Naive thymus-derived CD8-positive, alpha-beta T cell (primary cell): ENCODE results near the gene CCDC59. TPM values are rescaled to one million over a fixed set of nuclear protein-coding genes. Genes with fewer than 3 reads are reported as not detected.
"Not testable (repeated sequence)": the region's sequence is repeated elsewhere in the genome, so short reads cannot be mapped to it uniquely, and the experiment has no call there.

Experiments used
- ATAC-seq, 2 donors: fragments of 150-1000 bp; cut with Tn5 transposase in 1 of 2; sonication (Bioruptor Pico), chemical (Tn5 transposase) in 1 of 2; 1 replicate in 1 of 2; 2 replicates in 1 of 2; pipeline ENCODE4 v1.10.0; 2021; ENCODE audit warnings: mild to moderate bottlenecking in 2 of 2, moderate library complexity in 2 of 2
- POLR2A ChIA-PET: fragments of 350-600 bp; sonication (Branson Sonifier 250); formaldehyde crosslinking; loops from one replicate; lab custom pipeline; 2021; ENCODE audit warnings: antibody characterized with exemption; lab: Charles Lee
- DNase-seq, 10 donors: peaks; one replicate each; pipeline versions ENCODE4 v3.0.0 to v3.0.0-alpha.2; 2020 to 2022
- H3K27ac Mint-ChIP-seq, 10 donors: one replicate each; pipeline ENCODE4 v1.8.0; 2020 to 2022; ENCODE audit warnings: mild to moderate bottlenecking in 10 of 10, mixed read lengths in 10 of 10, moderate library complexity in 4 of 10, inconsistent platforms in 1 of 10
- H3K27me3 Mint-ChIP-seq, 5 donors: one replicate each; pipeline ENCODE4 v1.8.0; 2021 to 2022; ENCODE audit warnings: mixed read lengths in 5 of 5
- H3K36me3 Mint-ChIP-seq, 3 donors: one replicate each; pipeline ENCODE4 v1.8.0; 2020 to 2022; ENCODE audit warnings: mixed read lengths in 3 of 3, mild to moderate bottlenecking in 2 of 3, inconsistent platforms in 1 of 3
- H3K4me1 Mint-ChIP-seq, 4 donors: one replicate each; pipeline ENCODE4 v1.8.0; 2021 to 2022; ENCODE audit warnings: mixed read lengths in 4 of 4
- H3K4me3 Mint-ChIP-seq, 10 donors: one replicate each; pipeline ENCODE4 v1.8.0; 2020 to 2022; ENCODE audit warnings: mild to moderate bottlenecking in 10 of 10, mixed read lengths in 10 of 10, moderate library complexity in 6 of 10, inconsistent platforms in 1 of 10
- H3K9me3 Mint-ChIP-seq, 9 donors: one replicate each; pipeline ENCODE4 v1.8.0; 2020 to 2022; ENCODE audit warnings: mixed read lengths in 9 of 9, mild to moderate bottlenecking in 3 of 9, inconsistent platforms in 1 of 9, moderate library complexity in 1 of 9
- polyA plus RNA-seq, 3 donors: library from polyadenylated mRNA; unstranded; fragments of 300-500 nt; fragmentation: Illumina TruSeq; gene quantifications; one replicate each; pipeline ENCODE4 v1.2.3, GENCODE V29; 2021
- total RNA-seq, 8 experiments: library from RNA in 2 of 8; stranded (reverse) in 2 of 8; gene quantifications; one replicate each; pipeline ENCODE4 v1.2.3 and lab custom pipeline; 2021 to 2026

Gene CCDC59
- total RNA-seq: 10 to 100 TPM; 83.5 to 84.8 TPM
- 100 to 1,000 TPM in 1 of 3 donors, 10 to 100 TPM in 2; 71.6 to 101 (median 97.0) TPM for polyA plus RNA-seq
- 74.5 to 172 (median 108) reads per million in 6 experiments for total RNA-seq (lab: John Stamatoyannopoulos, UW)

DNA sequence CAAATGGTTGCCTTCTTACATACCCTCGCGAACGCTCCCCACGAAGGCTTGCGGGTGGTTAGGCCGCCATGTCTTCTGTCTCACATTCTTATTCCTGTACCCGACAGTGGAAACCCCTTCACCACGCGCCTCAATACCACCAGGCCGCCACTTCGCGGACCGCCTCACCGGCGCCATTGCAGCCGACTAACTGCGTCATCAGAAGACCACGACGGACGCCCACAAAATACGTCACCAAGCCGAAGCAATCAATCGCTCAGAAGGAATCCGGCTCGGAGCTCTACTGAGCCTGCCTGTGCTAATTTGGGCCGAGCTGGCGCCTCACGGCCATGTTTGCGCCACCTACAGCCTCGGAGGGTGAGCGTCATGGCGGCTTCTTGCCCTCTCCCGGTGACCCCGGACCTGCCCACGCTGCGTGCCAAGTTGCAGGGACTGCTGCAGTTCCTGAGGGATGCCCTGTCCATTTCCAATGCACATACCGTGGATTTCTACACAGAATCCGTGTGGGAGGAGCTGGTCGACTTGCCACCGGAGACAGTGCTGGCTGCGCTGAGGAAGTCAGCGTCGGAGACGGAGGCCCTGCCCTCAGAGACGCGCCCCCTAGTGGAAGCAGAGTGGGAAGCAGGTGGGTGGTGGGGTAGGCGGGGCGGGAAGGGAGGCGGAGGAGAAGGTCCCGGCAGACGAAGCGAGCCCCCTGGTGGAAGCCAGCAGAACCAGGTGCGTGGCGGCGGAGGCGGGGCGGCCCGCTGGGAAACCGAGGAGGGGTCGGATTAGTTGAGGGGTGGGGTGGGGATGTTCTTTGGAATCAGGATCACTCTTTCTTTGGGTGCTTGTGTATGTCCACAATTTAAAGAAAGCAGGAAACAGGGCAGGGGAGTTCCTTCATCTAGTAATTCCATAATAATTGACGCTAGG lies at the start of gene CCDC59, which contains the start of gene METTL25:
Gene CCDC59 (minus strand): TSS at position 188 of the 915 bp plus-strand sequence. CDS start 11 bp downstream, at position 177.
Gene METTL25 (plus strand): TSS at position 330 of the 915 bp plus-strand sequence. CDS start 37 bp downstream, at position 367.
- POLR2A ChIA-PET: interaction anchor here (0.9 kb wide), 1 partner anchor 714 kb away, joined by 3 read pairs; no protein-coding TSS in a partner anchor
- H3K4me3 Mint-ChIP-seq: peak within 1 kb of the TSS; percentile 95 to 100 (median 99)
- no peaks in the 10 kb centered on the region for H3K9me3 Mint-ChIP-seq
- peaks cover 0 to 5% (median 0%) of the 10 kb centered on the region in 5 donors for H3K27me3 Mint-ChIP-seq
- H3K4me1 Mint-ChIP-seq: peaks cover 24 to 64% (median 60%) of the 10 kb centered on the region in 4 donors
- peaks cover 11 to 58% (median 17%) of the 10 kb centered on the region in 3 donors for H3K36me3 Mint-ChIP-seq
- peak within 1 kb of the TSS; percentile 98 to 100 (median 100) for H3K27ac Mint-ChIP-seq
- peak; percentile 91 for ATAC-seq
- peak; percentile 95 to 99 (median 98) for DNase-seq

- POLR2A ChIA-PET: no interaction called here
- H3K27me3 Mint-ChIP-seq: no peaks in the 10 kb centered on the region
- no peak overlapping the region for H3K4me3 Mint-ChIP-seq
- DNase-seq: no peak
- H3K9me3 Mint-ChIP-seq: no peaks in the 10 kb centered on the region
- ATAC-seq: no peak
- H3K4me1 Mint-ChIP-seq: peaks cover 0 to 1% (median 0%) of the 10 kb centered on the region in 4 donors
- H3K36me3 Mint-ChIP-seq: peaks cover 15 to 54% (median 36%) of the 10 kb centered on the region in 3 donors
- H3K27ac Mint-ChIP-seq: peak overlapping the region in 2 of 10 donors; percentile 22 to 25
Measured at GRCh38 chr12:82407481-82407880, 49.3 kb upstream of the CCDC59 start.

DNA sequence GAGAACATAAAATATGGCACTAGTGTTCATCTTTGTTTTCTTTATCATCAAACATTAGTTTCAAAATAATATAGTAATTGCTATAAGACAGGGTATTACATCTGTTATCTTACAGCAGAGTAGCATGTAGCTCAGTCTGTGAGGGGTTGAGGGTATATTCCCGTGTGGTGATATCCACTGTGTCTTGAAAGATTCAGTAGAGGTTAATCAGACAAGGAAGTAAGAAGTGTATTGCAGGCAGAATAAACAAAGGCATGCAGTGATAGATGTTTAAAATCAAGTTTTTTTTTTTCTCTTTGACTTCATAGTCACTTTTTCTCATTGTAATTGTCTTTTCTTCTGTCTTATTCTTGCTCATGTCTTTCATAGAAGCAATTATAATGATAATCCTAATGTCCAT lies 48.5 kb upstream of the CCDC59 start:
- Mint-ChIP-seq H3K27me3 (no peaks in the 10 kb centered on the region), H3K4me1 (peaks cover 0 to 1% (median 0%) of the 10 kb centered on the region in 4 donors), H3K36me3 (peaks cover 15 to 56% (median 36%) of the 10 kb centered on the region in 3 donors), H3K4me3 (no peak overlapping the region), H3K9me3 (no peaks in the 10 kb centered on the region), H3K27ac (no peak overlapping the region)
- DNase-seq (no peak), ATAC-seq (no peak)
- POLR2A ChIA-PET: no interaction called here

GRCh38 chr12:82400819-82401218 lies 42.6 kb upstream of the CCDC59 start:
- no peaks in the 10 kb centered on the region for H3K4me1 Mint-ChIP-seq
- no peak overlapping the region for H3K4me3 Mint-ChIP-seq
- POLR2A ChIA-PET: no interaction called here
- H3K27ac Mint-ChIP-seq: no peak overlapping the region
- no peak for ATAC-seq
- H3K9me3 Mint-ChIP-seq: no peaks in the 10 kb centered on the region
- no peak for DNase-seq
- peaks cover 10 to 45% (median 35%) of the 10 kb centered on the region in 3 donors for H3K36me3 Mint-ChIP-seq
- no peaks in the 10 kb centered on the region for H3K27me3 Mint-ChIP-seq

DNA sequence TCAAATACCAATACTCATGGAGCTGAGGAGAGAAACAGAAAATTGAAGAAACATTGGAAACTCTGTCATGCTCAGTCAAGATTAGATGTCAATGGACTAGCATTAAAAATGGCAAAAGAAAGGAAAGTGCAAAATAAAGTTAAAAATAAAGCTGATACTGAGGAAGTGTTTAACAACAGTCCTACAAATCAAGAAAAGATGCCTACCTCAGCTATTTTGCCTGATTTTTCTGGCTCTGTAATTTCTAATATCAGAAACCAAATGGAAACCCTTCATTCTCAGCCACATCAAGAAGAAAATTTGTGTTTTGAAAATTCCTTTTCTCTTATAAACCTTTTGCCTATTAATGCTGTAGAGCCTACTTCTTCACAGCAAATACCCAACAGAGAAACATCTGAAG lies 40.7 kb upstream of the CCDC59 start:
- H3K27ac Mint-ChIP-seq: no peak overlapping the region
- DNase-seq: no peak
- POLR2A ChIA-PET: no interaction called here

DNA sequence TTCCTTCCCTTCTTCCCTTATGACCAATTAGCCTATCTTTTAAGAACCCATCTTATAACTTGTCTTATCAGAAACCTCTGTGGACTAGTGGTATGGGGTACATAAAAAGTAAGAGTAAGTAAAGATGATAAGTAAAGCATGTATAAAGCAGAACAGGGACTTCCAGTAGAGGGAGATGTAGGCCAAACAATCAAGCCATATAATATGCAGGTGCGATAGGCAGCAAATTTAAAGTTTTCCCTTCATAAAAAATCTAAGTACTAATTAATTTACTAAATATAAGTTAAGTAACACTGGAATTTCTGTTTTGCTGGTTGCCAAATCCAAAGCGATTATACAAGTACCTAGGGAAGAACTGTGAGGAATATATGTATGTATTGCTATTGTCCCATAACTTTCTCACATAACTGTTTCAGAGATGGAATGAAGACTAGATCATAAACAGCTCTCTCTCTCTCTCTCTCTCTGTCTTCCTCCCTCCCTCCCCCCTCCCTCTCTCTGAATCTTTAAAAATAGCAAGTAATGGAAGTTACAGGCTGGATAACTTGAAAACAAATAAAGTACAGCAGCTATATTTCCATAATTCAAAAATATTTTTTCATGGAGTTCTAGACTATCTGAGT lies 25.9 kb upstream of the CCDC59 start:
- peaks cover 0 to 4% (median 0%) of the 10 kb centered on the region in 9 donors for H3K9me3 Mint-ChIP-seq
- H3K27me3 Mint-ChIP-seq: no peaks in the 10 kb centered on the region
- ATAC-seq: no peak
- H3K4me1 Mint-ChIP-seq: peaks cover 0 to 10% (median 0%) of the 10 kb centered on the region in 4 donors
- no peak for DNase-seq
- peaks cover 0 to 31% (median 19%) of the 10 kb centered on the region in 3 donors for H3K36me3 Mint-ChIP-seq
- peak overlapping the region in 1 of 10 donors; percentile 21 for H3K27ac Mint-ChIP-seq
- no peak overlapping the region for H3K4me3 Mint-ChIP-seq
- POLR2A ChIA-PET: no interaction called here

More for the DNA sequence above, 40.7 kb upstream of the CCDC59 start:
- Mint-ChIP-seq H3K27me3 (no peaks in the 10 kb centered on the region), H3K4me3 (no peak overlapping the region), H3K36me3 (peaks cover 0 to 48% (median 29%) of the 10 kb centered on the region in 3 donors), H3K4me1 (peaks cover 0 to 3% (median 0%) of the 10 kb centered on the region in 4 donors), H3K9me3 (no peaks in the 10 kb centered on the region)
- no peak for ATAC-seq

- DNase-seq (no peak), ATAC-seq (no peak)
- Mint-ChIP-seq H3K36me3 (peaks cover 13 to 26% (median 22%) of the 10 kb centered on the region in 3 donors), H3K4me3 (no peak overlapping the region), H3K27ac (no peak overlapping the region), H3K27me3 (no peaks in the 10 kb centered on the region), H3K9me3 (peaks cover 0 to 10% (median 8%) of the 10 kb centered on the region in 9 donors), H3K4me1 (peaks cover 0 to 7% (median 0%) of the 10 kb centered on the region in 4 donors)
- POLR2A ChIA-PET: no interaction called here
Measured at GRCh38 chr12:82378997-82379396, 20.8 kb upstream of the CCDC59 start.

GRCh38 chr12:82375201-82375600 lies 17.0 kb upstream of the CCDC59 start:
- DNase-seq: no peak
- POLR2A ChIA-PET: no interaction called here
- H3K27ac Mint-ChIP-seq: no peak overlapping the region
- H3K27me3 Mint-ChIP-seq: no peaks in the 10 kb centered on the region
- peaks cover 0 to 16% (median 10%) of the 10 kb centered on the region in 9 donors for H3K9me3 Mint-ChIP-seq
- no peak for ATAC-seq
- peaks cover 33 to 52% (median 51%) of the 10 kb centered on the region in 3 donors for H3K36me3 Mint-ChIP-seq
- H3K4me1 Mint-ChIP-seq: peaks cover 0 to 3% (median 0%) of the 10 kb centered on the region in 4 donors
- H3K4me3 Mint-ChIP-seq: no peak overlapping the region

DNA sequence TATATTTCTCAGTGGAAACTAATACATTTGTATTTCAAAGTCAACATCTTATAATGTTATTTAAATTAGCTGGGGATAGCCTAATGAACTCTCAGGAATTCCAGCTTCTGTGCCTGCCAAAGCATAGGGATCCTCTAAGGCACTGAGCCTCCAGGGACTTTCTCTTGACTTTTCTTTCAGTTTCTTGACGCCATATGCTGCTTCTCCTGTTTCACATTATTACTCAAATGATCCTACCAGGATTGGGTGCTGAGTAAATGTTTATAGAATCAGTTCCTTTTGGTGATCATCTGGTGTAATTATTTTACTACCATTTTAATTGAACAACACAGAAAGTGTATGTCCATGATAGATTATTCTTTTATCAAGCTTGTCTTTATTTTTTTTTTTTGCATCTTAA lies 8.0 kb upstream of the CCDC59 start:
- DNase-seq (no peak), ATAC-seq (no peak)
- H3K4me3 Mint-ChIP-seq: no peak overlapping the region
- peaks cover 11 to 28% (median 17%) of the 10 kb centered on the region in 4 donors for H3K4me1 Mint-ChIP-seq
- POLR2A ChIA-PET: no interaction called here
- peaks cover 0 to 30% (median 16%) of the 10 kb centered on the region in 3 donors for H3K36me3 Mint-ChIP-seq
- H3K27me3 Mint-ChIP-seq: no peaks in the 10 kb centered on the region
- H3K27ac Mint-ChIP-seq: no peak overlapping the region
- H3K9me3 Mint-ChIP-seq: peaks cover 0 to 4% (median 0%) of the 10 kb centered on the region in 9 donors

DNA sequence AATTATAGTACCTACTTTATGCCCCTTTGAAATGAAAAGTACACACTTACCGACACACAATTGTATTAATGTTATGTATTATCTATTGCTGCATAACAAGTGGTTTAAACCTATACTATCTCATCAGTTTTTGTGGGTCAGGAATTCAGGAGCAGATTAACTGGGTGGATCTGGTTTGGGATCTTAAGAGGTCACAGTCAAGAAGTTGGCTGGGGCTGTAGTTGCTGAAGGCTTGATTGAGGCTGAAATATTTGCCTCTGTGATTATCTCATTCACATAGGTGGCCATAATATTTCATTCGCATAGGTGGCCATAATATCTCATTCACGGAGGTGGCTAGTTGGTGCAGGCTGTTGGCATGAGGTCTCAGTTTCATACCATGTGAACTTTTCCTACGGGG lies 5.8 kb upstream of the CCDC59 start:
- H3K36me3 Mint-ChIP-seq: peaks cover 5 to 23% (median 12%) of the 10 kb centered on the region in 3 donors
- DNase-seq: no peak
- H3K4me3 Mint-ChIP-seq: no peak overlapping the region
- POLR2A ChIA-PET: no interaction called here
- peaks cover 0 to 1% (median 0%) of the 10 kb centered on the region in 9 donors for H3K9me3 Mint-ChIP-seq
- ATAC-seq: no peak
- peaks cover 15 to 44% (median 33%) of the 10 kb centered on the region in 4 donors for H3K4me1 Mint-ChIP-seq
- peak overlapping the region in 1 of 10 donors; percentile 39 for H3K27ac Mint-ChIP-seq
- H3K27me3 Mint-ChIP-seq: no peaks in the 10 kb centered on the region

- Mint-ChIP-seq H3K4me1 (peaks cover 20 to 56% (median 53%) of the 10 kb centered on the region in 4 donors), H3K36me3 (peaks cover 11 to 31% (median 12%) of the 10 kb centered on the region in 3 donors), H3K27ac (no peak overlapping the region), H3K4me3 (peak overlapping the region in 1 of 10 donors; percentile 66), H3K9me3 (no peaks in the 10 kb centered on the region), H3K27me3 (peaks cover 0 to 5% (median 0%) of the 10 kb centered on the region in 5 donors)
- no peak for ATAC-seq
- POLR2A ChIA-PET: no interaction called here
- peak in 1 of 10 donors; percentile 54 for DNase-seq
Measured at GRCh38 chr12:82361461-82361915, 3.3 kb upstream of the CCDC59 start.

- H3K9me3 Mint-ChIP-seq, H3K27me3 Mint-ChIP-seq, H3K27ac Mint-ChIP-seq, ATAC-seq, DNase-seq, POLR2A ChIA-PET: not testable (repeated sequence)
- peaks cover 11 to 37% (median 13%) of the 10 kb centered on the region in 3 donors for H3K36me3 Mint-ChIP-seq
- H3K4me1 Mint-ChIP-seq: peaks cover 20 to 62% (median 59%) of the 10 kb centered on the region in 4 donors
- H3K4me3 Mint-ChIP-seq: peak overlapping the region in 1 of 10 donors; percentile 33
Measured at GRCh38 chr12:82360834-82361233, 2.6 kb upstream of the CCDC59 start.
